OCI-LY7 (cell line): ENCODE data around the gene LSS. TPM values are rescaled to one million over a fixed set of nuclear protein-coding genes. Genes with fewer than 3 reads are reported as not detected.

Source experiments
- BruUV-seq: library from RNA; stranded (reverse); fragments of 400-500 nt; replicated peaks from 2 replicates; lab custom pipeline; 2021; lab: Mats Ljungman, UMichigan
- CTCF ChIA-PET: fragments of 300-600 bp; sonication (Branson Sonifier 250); formaldehyde crosslinking; loops from one replicate; lab custom pipeline; 2022; ENCODE audit warnings: antibody characterized with exemption; ENCODE audit not compliant: unreplicated experiment; lab: Charles Lee
- POLR2A ChIA-PET: fragments of 300-600 bp; sonication (Branson Sonifier 250); formaldehyde crosslinking; loops from one replicate; lab custom pipeline; 2022; ENCODE audit warnings: antibody characterized with exemption; lab: Charles Lee
- DNase-seq: peaks from one replicate; pipeline ENCODE4 v3.0.0-alpha.2; 2015; ENCODE audit warnings: low spot score
- H2AFZ ChIP-seq: fragments of 200-600 bp; sonication (generic), shearing (Covaris generic); 2 replicates; pipeline ENCODE4 v1.6.1; 2014; ENCODE audit warnings: mild to moderate bottlenecking, antibody characterized with exemption, low read length, moderate library complexity
- H3K27ac ChIP-seq: fragments of 200-600 bp; sonication (generic); 2 replicates; pipeline ENCODE4 v1.5.1; 2014; ENCODE audit warnings: mixed run types, low read depth, mild to moderate bottlenecking, moderate library complexity, low read length, inconsistent platforms; ENCODE audit not compliant: poor library complexity, severe bottlenecking
- H3K36me3 ChIP-seq: fragments of 200-600 bp; sonication (generic); 2 replicates; pipeline ENCODE4 v1.6.1; 2014; ENCODE audit warnings: mild to moderate bottlenecking, antibody characterized with exemption, low read length, moderate library complexity, mixed read lengths; ENCODE audit not compliant: insufficient read depth
- H3K4me1 ChIP-seq: fragments of 200-600 bp; sonication (generic); 2 replicates; pipeline ENCODE4 v1.5.1; 2014; ENCODE audit warnings: mild to moderate bottlenecking, low read length; ENCODE audit not compliant: insufficient read depth, poor library complexity, severe bottlenecking
- H3K4me2 ChIP-seq: fragments of 200-600 bp; sonication (generic); 2 replicates; pipeline ENCODE4 v1.6.1; 2014; ENCODE audit warnings: mild to moderate bottlenecking, low read length
- H3K4me3 ChIP-seq: fragments of 200-600 bp; sonication (generic); 2 replicates; pipeline ENCODE4 v1.5.1; 2014; ENCODE audit warnings: mild to moderate bottlenecking, low read depth, low read length; ENCODE audit not compliant: poor library complexity, severe bottlenecking
- H3K79me2 ChIP-seq: fragments of 200-600 bp; sonication (generic); 2 replicates; pipeline ENCODE4 v1.6.1; 2016; ENCODE audit warnings: low read depth, mild to moderate bottlenecking, low read length, moderate library complexity, mixed read lengths; ENCODE audit not compliant: insufficient read depth
- H3K9me2 ChIP-seq: fragments of 200-600 bp; sonication (generic); 2 replicates; pipeline ENCODE4 v1.6.1; 2016; ENCODE audit warnings: mild to moderate bottlenecking, low read length, mixed read lengths; ENCODE audit not compliant: insufficient read depth
- H3K9me3 ChIP-seq: fragments of 200-600 bp; sonication (generic); 2 replicates; pipeline ENCODE4 v1.6.1; 2014; ENCODE audit warnings: mild to moderate bottlenecking, mixed run types, low read length, mixed read lengths
- H4K20me1 ChIP-seq: fragments of 200-600 bp; sonication (generic); 2 replicates; pipeline ENCODE4 v1.6.1; 2014; ENCODE audit warnings: mild to moderate bottlenecking, antibody characterized with exemption, low read length, moderate library complexity, mixed read lengths; ENCODE audit not compliant: insufficient read depth
- EZH2phosphoT487 ChIP-seq: fragments of 200-600 bp; sonication (generic); IDR thresholded peaks from 2 replicates; pipeline ENCODE4 v1.6.1; 2018; ENCODE audit warnings: low read depth, borderline replicate concordance, mild to moderate bottlenecking, mixed run types, antibody characterized with exemption, low read length, moderate library complexity, mixed read lengths
- intact Hi-C: fragments of 100-400 bp; cut with micrococcal nuclease; formaldehyde crosslinking; loops from one replicate; pipeline ENCODE4 v1.10.0; 2022; ENCODE audit not compliant: unreplicated experiment
- total RNA-seq, 2 experiments: library from RNA; depleted of rRNA in 1 of 2; stranded (reverse); fragments of >200 nt in 1 of 2; shearing (Covaris generic) in 1 of 2; gene quantifications; 2 replicates each; pipeline ENCODE4 v1.2.3, GENCODE V29; 2014 to 2022
- TF ChIP-seq, protein P1 (sequence below): fragments of 200-600 bp; sonication (generic); conservative IDR thresholded peaks from 2 replicates; pipeline ENCODE4 v1.5.1; 2014; ENCODE audit warnings: mild to moderate bottlenecking, antibody characterized with exemption, low read length, moderate library complexity, mixed read lengths

LSS gene
- total RNA-seq, 2 experiments from 2014 or later: 45.4 to 137 TPM

DNA sequence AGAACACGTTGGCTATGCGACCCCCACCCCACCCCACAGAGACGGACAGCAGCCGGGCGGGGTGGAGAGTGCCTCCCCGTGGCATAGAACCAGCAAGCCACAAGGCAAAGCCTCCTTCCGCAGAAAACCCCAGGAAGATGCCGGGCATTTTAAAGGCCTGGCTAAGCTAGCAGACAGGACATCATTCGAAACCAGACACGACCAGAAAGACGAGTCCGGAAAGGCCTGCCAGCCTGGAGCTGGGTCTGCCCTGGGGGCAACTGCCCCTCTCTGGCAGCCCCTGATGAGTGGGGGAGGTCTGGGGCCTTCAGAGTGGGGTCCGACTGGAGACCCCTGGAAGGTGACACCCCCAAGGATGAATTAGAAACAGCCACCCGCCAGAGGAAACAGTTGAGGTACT, 81.7 kb downstream of the LSS start:
- no peaks in the 10 kb centered on the region for H3K36me3 ChIP-seq
- TF ChIP-seq EZH2phosphoT487: no peak
- intact Hi-C loops: no loop called here
- H3K4me1 ChIP-seq: no peaks in the 10 kb centered on the region
- H3K4me2 ChIP-seq: no peak overlapping the region
- H3K9me3 ChIP-seq: no peaks in the 10 kb centered on the region
- H3K79me2 ChIP-seq: no peaks in the 10 kb centered on the region
- ChIA-PET POLR2A (no interaction called here), CTCF (no interaction called here)
- H3K27ac ChIP-seq: no peak overlapping the region
- no peak for DNase-seq
- no peaks in the 10 kb centered on the region for H4K20me1 ChIP-seq
- BruUV-seq: no TSS peak
- H3K9me2 ChIP-seq: no peaks in the 10 kb centered on the region
- no peak overlapping the region for H3K4me3 ChIP-seq
- no peak overlapping the region for H2AFZ ChIP-seq

DNA sequence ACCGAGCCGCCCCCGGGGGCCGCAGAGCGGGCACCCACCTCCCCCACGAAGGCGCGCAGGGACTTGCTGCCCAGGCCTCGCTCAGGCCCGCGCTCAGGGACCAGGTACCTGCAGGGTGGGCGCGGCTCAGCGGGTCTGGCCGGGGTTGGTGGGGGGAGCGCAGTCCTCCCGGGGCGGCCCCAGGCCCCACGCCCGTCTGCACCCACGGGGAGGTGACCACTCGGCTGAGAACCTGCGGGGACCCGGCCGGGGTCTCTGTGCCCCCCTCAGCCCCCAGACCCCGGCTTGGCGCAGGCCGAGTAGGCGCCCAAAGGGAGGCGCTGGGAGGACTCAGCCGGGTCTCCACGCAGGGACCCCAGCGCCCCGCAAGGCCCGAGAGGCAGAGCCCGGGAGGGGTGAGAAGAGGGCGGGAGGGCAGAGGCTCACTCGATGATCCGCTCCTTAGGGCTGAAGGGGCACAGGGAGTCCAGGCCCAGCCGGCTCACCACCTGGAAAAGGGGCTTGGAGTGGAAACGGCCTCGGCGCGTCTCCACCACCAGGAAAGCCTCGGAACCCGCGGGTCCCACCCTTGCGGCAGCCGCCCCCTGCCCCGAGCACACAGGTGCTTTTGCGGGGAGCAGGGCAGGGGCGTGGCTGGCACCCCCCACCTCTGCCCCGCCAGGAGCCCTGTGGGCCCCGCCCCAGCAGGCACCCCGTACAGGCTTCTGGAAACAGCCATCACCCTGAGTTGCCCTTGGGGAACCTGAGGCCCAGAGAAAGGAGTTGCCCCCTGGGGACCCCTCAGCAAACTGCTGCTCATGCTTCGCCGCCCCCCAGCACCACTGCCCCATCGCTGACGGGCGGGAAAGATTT, 82.5 kb downstream of the LSS start:
- ChIA-PET POLR2A (no interaction called here), CTCF (no interaction called here)
- no peaks in the 10 kb centered on the region for H3K9me3 ChIP-seq
- no peaks in the 10 kb centered on the region for H4K20me1 ChIP-seq
- H2AFZ ChIP-seq: no peak overlapping the region
- H3K79me2 ChIP-seq: no peaks in the 10 kb centered on the region
- no peak for DNase-seq
- H3K4me2 ChIP-seq: no peak overlapping the region
- no peak overlapping the region for H3K4me3 ChIP-seq
- no TSS peak for BruUV-seq
- no peaks in the 10 kb centered on the region for H3K9me2 ChIP-seq
- no peaks in the 10 kb centered on the region for H3K36me3 ChIP-seq
- no peak overlapping the region for H3K27ac ChIP-seq
- H3K4me1 ChIP-seq: no peaks in the 10 kb centered on the region
- no peak for TF ChIP-seq EZH2phosphoT487
- TF ChIP-seq, protein P1, sequence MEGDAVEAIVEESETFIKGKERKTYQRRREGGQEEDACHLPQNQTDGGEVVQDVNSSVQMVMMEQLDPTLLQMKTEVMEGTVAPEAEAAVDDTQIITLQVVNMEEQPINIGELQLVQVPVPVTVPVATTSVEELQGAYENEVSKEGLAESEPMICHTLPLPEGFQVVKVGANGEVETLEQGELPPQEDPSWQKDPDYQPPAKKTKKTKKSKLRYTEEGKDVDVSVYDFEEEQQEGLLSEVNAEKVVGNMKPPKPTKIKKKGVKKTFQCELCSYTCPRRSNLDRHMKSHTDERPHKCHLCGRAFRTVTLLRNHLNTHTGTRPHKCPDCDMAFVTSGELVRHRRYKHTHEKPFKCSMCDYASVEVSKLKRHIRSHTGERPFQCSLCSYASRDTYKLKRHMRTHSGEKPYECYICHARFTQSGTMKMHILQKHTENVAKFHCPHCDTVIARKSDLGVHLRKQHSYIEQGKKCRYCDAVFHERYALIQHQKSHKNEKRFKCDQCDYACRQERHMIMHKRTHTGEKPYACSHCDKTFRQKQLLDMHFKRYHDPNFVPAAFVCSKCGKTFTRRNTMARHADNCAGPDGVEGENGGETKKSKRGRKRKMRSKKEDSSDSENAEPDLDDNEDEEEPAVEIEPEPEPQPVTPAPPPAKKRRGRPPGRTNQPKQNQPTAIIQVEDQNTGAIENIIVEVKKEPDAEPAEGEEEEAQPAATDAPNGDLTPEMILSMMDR: no peak
- intact Hi-C loops: no loop called here

DNA sequence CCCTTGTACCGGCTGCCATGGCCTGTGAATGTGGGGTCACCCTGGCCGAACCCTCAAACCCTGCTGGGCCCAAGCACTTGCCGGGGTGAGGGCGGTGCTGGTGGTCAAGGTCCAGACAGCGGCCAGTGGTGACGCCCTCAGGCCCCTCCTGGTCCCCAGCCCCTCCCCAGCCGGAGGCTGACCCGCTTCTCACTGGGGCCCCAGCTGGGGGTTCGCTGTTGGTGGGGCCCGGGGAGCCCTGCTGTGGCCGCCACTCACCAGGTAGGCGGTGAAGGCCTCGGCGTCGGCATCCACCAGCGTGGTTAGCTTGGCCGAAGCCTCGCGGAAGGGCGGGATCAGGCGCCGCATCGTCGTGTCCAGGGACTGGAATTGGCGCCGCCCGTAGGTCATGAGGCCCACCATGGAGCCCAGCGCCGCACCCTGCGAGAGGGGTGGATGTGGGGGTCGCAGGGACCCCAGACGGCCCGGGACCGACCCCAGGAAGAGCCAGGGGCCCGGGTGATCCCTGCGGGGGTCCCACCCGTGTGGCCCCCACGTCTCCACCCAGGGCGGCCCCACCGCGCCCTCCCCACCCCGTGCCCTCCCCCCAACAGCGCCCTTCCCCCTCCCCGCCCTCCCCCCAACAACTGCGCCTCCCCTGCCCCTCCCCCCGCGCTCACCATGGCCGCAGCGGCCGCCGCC, 83.3 kb downstream of the LSS start:
- no TSS peak for BruUV-seq
- H3K4me2 ChIP-seq: no peak overlapping the region
- no peaks in the 10 kb centered on the region for H3K9me3 ChIP-seq
- H3K27ac ChIP-seq: no peak overlapping the region
- POLR2A ChIA-PET: no interaction called here
- no peak overlapping the region for H2AFZ ChIP-seq
- no peaks in the 10 kb centered on the region for H3K36me3 ChIP-seq
- H3K4me3 ChIP-seq: no peak overlapping the region
- H3K4me1 ChIP-seq: no peaks in the 10 kb centered on the region
- CTCF ChIA-PET: no interaction called here
- H4K20me1 ChIP-seq: no peaks in the 10 kb centered on the region
- DNase-seq: no peak
- TF ChIP-seq, protein P1: no peak
- no peak for TF ChIP-seq EZH2phosphoT487
- no peaks in the 10 kb centered on the region for H3K9me2 ChIP-seq
- intact Hi-C loops: no loop called here
- no peaks in the 10 kb centered on the region for H3K79me2 ChIP-seq
